Upper lobe of right lung (tissue), 1 donor: Measurements from ENCODE around the gene ITGAX. TPM values are rescaled to one million over a fixed set of nuclear protein-coding genes. Genes with fewer than 3 reads are reported as not detected.

Experiments used
- ATAC-seq: fragments of 200-7000 bp; cut with Tn5 transposase; one replicate; pipeline ENCODE4 v1.9.1; 2020; ENCODE audit warnings: mild to moderate bottlenecking, moderate library complexity
- DNase-seq: peaks from one replicate; pipeline ENCODE4 v3.0.0-alpha.2; 2020
- H3K27ac ChIP-seq: fragments of 200-600 bp; one replicate; pipeline ENCODE4 v1.8.0; 2022
- H3K27me3 ChIP-seq: fragments of 200-600 bp; one replicate; pipeline ENCODE4 v1.8.0; 2022; ENCODE audit warnings: mild to moderate bottlenecking
- H3K36me3 ChIP-seq: fragments of 200-600 bp; one replicate; pipeline ENCODE4 v1.8.0; 2022
- H3K4me1 ChIP-seq: fragments of 200-600 bp; one replicate; pipeline ENCODE4 v1.8.0; 2022
- H3K4me3 ChIP-seq: fragments of 200-600 bp; one replicate; pipeline ENCODE4 v1.8.0; 2022; ENCODE audit warnings: mild to moderate bottlenecking
- H3K9me3 ChIP-seq: fragments of 200-600 bp; one replicate; pipeline ENCODE4 v1.8.0; 2022
- intact Hi-C: fragments of 100-400 bp; cut with DNase I; formaldehyde crosslinking; loops from one replicate; pipeline ENCODE4 v1.11.0; 2022
- total RNA-seq: library from RNA; stranded (reverse); fragmentation: NEBNext Ultra II Directional; extraction: Animal tissue kit (Norgen Biotek cat#: 25700); gene quantifications from one replicate; pipeline ENCODE4 v1.2.1, GENCODE V29; 2021
- TF ChIP-seq, protein P1 (sequence below): fragments of 200-600 bp; IDR thresholded peaks from one replicate; pipeline ENCODE4 v1.8.0; 2022; ENCODE audit warnings: antibody characterized with exemption
- donor health status: DM: no; HTN: yes; CAD: no; lungs with severe emphysema.

Gene ITGAX
- total RNA-seq, 1 donor from 2014 or later = 184 TPM

DNA sequence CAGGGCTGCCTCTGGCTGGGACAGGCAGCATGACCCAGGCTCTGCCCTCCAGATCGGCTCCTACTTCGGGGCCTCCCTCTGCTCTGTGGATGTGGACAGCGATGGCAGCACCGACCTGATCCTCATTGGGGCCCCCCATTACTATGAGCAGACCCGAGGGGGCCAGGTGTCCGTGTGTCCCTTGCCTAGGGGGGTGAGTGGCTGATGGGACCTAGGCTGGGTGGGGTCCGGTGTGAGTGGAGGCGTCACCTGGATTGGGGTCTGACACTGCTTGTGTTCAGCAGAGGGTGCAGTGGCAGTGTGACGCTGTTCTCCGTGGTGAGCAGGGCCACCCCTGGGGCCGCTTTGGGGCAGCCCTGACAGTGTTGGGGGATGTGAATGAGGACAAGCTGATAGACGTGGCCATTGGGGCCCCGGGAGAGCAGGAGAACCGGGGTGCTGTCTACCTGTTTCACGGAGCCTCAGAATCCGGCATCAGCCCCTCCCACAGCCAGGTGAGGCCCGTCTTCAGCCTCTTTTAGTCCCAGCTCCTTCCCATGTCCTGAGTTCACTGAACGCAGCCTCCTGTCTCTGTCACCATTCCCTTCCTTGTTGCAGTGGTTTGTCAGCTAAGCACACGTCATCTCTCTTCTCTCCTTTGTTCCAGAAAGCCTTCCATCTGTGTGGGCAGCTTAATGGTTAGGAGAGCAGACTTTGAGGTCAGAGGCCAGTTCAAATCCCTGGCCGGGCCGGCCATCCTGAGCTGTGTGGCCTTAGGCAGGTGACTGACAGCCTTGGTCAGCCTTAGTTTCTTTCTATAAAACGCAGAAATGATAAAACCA, 56.3 kb downstream of the ITGAX start:
- no peak for ATAC-seq
- DNase-seq = no peak

GRCh38 chr16:31412750-31413149, 57.8 kb downstream of the ITGAX start:
- Histone ChIP-seq H3K4me1 (no peaks in the 10 kb centered on the region), H3K27me3 (no peaks in the 10 kb centered on the region), H3K36me3 (no peaks in the 10 kb centered on the region), H3K4me3 (no peak overlapping the region), H3K27ac (no peak overlapping the region), H3K9me3 (no peaks in the 10 kb centered on the region)
- intact Hi-C loops = no loop called here
- TF ChIP-seq, protein P1, sequence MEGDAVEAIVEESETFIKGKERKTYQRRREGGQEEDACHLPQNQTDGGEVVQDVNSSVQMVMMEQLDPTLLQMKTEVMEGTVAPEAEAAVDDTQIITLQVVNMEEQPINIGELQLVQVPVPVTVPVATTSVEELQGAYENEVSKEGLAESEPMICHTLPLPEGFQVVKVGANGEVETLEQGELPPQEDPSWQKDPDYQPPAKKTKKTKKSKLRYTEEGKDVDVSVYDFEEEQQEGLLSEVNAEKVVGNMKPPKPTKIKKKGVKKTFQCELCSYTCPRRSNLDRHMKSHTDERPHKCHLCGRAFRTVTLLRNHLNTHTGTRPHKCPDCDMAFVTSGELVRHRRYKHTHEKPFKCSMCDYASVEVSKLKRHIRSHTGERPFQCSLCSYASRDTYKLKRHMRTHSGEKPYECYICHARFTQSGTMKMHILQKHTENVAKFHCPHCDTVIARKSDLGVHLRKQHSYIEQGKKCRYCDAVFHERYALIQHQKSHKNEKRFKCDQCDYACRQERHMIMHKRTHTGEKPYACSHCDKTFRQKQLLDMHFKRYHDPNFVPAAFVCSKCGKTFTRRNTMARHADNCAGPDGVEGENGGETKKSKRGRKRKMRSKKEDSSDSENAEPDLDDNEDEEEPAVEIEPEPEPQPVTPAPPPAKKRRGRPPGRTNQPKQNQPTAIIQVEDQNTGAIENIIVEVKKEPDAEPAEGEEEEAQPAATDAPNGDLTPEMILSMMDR = no peak
- ATAC-seq = no peak
- DNase-seq = no peak

More for the DNA sequence above, 56.3 kb downstream of the ITGAX start:
- intact Hi-C loops = no loop called here
- no peaks in the 10 kb centered on the region for H3K4me1 ChIP-seq
- H3K9me3 ChIP-seq = no peaks in the 10 kb centered on the region
- no peak overlapping the region for H3K4me3 ChIP-seq
- no peak overlapping the region for H3K27ac ChIP-seq
- no peaks in the 10 kb centered on the region for H3K27me3 ChIP-seq
- no peaks in the 10 kb centered on the region for H3K36me3 ChIP-seq
- TF ChIP-seq, protein P1 = no peak

GRCh38 chr16:31413381-31413780, 58.4 kb downstream of the ITGAX start:
- TF ChIP-seq, protein P1 = no peak
- H3K9me3 ChIP-seq = no peaks in the 10 kb centered on the region
- no peak for DNase-seq
- H3K27me3 ChIP-seq = no peaks in the 10 kb centered on the region
- no peaks in the 10 kb centered on the region for H3K36me3 ChIP-seq
- no peak overlapping the region for H3K27ac ChIP-seq
- no peak overlapping the region for H3K4me3 ChIP-seq
- H3K4me1 ChIP-seq = no peaks in the 10 kb centered on the region
- ATAC-seq = no peak
- intact Hi-C loops = no loop called here

GRCh38 chr16:31413943-31414342, 59.0 kb downstream of the ITGAX start:
- intact Hi-C loops = no loop called here

DNA sequence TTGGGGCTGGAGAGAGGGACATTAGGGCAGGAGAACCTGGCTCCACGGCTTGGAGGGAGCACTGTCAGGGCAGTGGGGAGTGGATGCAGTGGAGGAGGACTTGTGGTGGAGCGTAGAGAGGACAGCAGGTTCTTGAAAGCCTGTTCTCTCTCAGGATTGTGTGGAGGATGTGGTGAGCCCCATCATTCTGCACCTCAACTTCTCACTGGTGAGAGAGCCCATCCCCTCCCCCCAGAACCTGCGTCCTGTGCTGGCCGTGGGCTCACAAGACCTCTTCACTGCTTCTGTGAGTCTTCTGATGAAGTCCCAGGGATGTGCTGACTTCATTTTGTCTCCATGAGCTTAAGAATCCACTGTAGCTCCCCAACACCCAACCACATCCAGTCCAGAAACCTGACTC, 59.7 kb downstream of the ITGAX start:
- H3K4me1 ChIP-seq = no peaks in the 10 kb centered on the region
- intact Hi-C loops = no loop called here
- H3K4me3 ChIP-seq = no peak overlapping the region
- ATAC-seq = peak; percentile 33
- DNase-seq = no peak
- no peaks in the 10 kb centered on the region for H3K9me3 ChIP-seq
- TF ChIP-seq, protein P1 = no peak
- no peaks in the 10 kb centered on the region for H3K27me3 ChIP-seq
- H3K27ac ChIP-seq = no peak overlapping the region
- no peaks in the 10 kb centered on the region for H3K36me3 ChIP-seq

More at GRCh38 chr16:31413943-31414342, 59.0 kb downstream of the ITGAX start:
- H3K27ac ChIP-seq = no peak overlapping the region
- H3K4me1 ChIP-seq = no peaks in the 10 kb centered on the region
- TF ChIP-seq, protein P1 = no peak
- H3K4me3 ChIP-seq = no peak overlapping the region
- DNase-seq = no peak
- H3K9me3 ChIP-seq = no peaks in the 10 kb centered on the region
- H3K27me3 ChIP-seq = no peaks in the 10 kb centered on the region
- no peak for ATAC-seq
- H3K36me3 ChIP-seq = no peaks in the 10 kb centered on the region
